ENCODE data around the gene KCNJ15. TPM values are rescaled to one million over a fixed set of nuclear protein-coding genes. Genes with fewer than 3 reads are reported as not detected.

The KCNJ15 gene
- total and polyA plus RNA-seq, 2 donors (not counting 1 experiment from before 2014, with no cell fraction given): not detected

DNA sequence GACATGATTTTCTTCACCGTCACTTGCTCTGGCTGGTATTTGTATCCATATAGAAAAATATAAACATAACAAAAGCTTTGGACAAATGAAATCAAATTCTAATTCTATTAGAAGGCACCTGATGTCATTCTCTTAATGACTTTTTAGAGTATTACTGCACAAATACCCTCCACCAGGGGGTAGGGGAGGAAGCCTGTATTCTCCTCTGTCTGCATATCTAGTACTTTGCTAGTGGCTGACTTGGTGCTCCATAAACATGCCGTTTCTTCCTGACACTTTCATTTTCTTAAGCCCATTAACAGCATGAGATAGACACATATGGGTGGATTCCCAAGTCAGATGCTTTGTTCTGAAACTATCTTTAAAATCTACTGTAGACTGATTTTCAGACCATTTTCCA, 20.6 kb upstream of the KCNJ15 start:
- intact Hi-C loops (cut with micrococcal nuclease): no loop called here

DNA sequence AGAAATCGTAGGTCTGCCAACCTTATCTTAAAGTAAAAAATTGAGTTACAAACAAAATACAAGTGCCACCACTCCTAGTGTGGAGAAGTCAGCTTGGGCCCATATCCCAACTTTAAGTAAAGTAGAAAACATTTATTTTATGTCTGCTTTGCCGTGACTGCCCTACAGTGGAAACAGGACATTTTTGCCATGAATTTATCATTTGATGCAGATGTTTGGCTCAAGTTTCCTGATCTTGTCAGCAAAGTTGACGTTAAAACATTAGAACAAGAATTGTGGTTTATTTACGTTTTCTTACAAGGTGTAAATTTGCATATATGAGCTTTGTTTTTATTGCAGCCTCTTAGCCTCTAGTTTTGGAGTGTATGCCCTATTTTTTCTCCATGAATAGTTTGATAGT, 17.1 kb upstream of the KCNJ15 start:
- TF ChIP-seq, protein P1, sequence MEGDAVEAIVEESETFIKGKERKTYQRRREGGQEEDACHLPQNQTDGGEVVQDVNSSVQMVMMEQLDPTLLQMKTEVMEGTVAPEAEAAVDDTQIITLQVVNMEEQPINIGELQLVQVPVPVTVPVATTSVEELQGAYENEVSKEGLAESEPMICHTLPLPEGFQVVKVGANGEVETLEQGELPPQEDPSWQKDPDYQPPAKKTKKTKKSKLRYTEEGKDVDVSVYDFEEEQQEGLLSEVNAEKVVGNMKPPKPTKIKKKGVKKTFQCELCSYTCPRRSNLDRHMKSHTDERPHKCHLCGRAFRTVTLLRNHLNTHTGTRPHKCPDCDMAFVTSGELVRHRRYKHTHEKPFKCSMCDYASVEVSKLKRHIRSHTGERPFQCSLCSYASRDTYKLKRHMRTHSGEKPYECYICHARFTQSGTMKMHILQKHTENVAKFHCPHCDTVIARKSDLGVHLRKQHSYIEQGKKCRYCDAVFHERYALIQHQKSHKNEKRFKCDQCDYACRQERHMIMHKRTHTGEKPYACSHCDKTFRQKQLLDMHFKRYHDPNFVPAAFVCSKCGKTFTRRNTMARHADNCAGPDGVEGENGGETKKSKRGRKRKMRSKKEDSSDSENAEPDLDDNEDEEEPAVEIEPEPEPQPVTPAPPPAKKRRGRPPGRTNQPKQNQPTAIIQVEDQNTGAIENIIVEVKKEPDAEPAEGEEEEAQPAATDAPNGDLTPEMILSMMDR (IDR thresholded peaks at IDR 0.05): no peak
- TF ChIP-seq EZH2 (IDR thresholded peaks at IDR 0.05; ENCODE audit: borderline replicate concordance, insufficient read depth, low read depth, low read length, poor library complexity, severe bottlenecking): no peak
- CTCF ChIA-PET: no interaction called here
- no peaks in the 10 kb centered on the region for H3K9me3 Mint-ChIP-seq (ENCODE audit: insufficient read depth)
- H3K9ac ChIP-seq (ENCODE audit: low read length): no peak overlapping the region
- DNase-seq: no peak
- no peaks in the 10 kb centered on the region for H3K27me3 ChIP-seq (replicated peaks in 1 of 4; ENCODE audit: control extremely low read depth in 1 of 4, control insufficient read depth in 3 of 4, insufficient read depth in 4 of 4, low read length in 3 of 4)
- H3K4me1 Mint-ChIP-seq: no peaks in the 10 kb centered on the region
- no peak overlapping the region for H3K27ac ChIP-seq (ENCODE audit: low read length in 2 of 2)
- no peak overlapping the region for H3K27ac Mint-ChIP-seq
- H3K79me2 ChIP-seq (ENCODE audit: control insufficient read depth, insufficient read depth, low read length): no peaks in the 10 kb centered on the region
- no peak overlapping the region for H3K4me3 Mint-ChIP-seq
- ATAC-seq (ENCODE audit: low read depth): no peak
- H2AFZ ChIP-seq (ENCODE audit: insufficient read depth, low read depth, low read length, poor library complexity, severe bottlenecking): no peak overlapping the region
- WGBS (ENCODE audit: insufficient coverage): 40% methylated on average over 1 of the region's 4 CpGs
- no peaks in the 10 kb centered on the region for H3K9me3 ChIP-seq (ENCODE audit: control extremely low read depth in 1 of 3, control insufficient read depth in 2 of 3, insufficient read depth in 1 of 3, low read length in 2 of 3)
- H3K4me1 ChIP-seq (ENCODE audit: control insufficient read depth in 2 of 2, insufficient read depth in 2 of 2, low read length in 2 of 2): no peaks in the 10 kb centered on the region
- H3K4me3 ChIP-seq (ENCODE audit: control extremely low read depth in 1 of 5, extremely low read depth in 1 of 5, insufficient read depth in 1 of 5, low read depth in 2 of 5, low read length in 4 of 5): no peak overlapping the region
- no peaks in the 10 kb centered on the region for H4K20me1 ChIP-seq (ENCODE audit: control insufficient read depth, insufficient read depth, low read length, poor library complexity, severe bottlenecking)
- H3K4me2 ChIP-seq (replicated peaks; ENCODE audit: low read depth, low read length, poor library complexity, severe bottlenecking): no peak overlapping the region
- no peaks in the 10 kb centered on the region for H3K36me3 ChIP-seq (replicated peaks in 1 of 2; ENCODE audit: control extremely low read depth in 1 of 2, control insufficient read depth in 1 of 2, extremely low read depth in 1 of 2, insufficient read depth in 2 of 2, low read length in 1 of 2)
- H3K27me3 Mint-ChIP-seq: peaks cover 4% of the 10 kb centered on the region
- intact Hi-C loops (cut with micrococcal nuclease): no loop called here
- POLR2A ChIA-PET: no interaction called here

More for the DNA sequence above, 20.6 kb upstream of the KCNJ15 start:
- H3K79me2 ChIP-seq (ENCODE audit: control insufficient read depth, insufficient read depth, low read length): no peaks in the 10 kb centered on the region
- ChIA-PET CTCF (no interaction called here), POLR2A (no interaction called here)
- no CpG with 5 or more reads among the region's 2 CpGs for WGBS (ENCODE audit: insufficient coverage)
- H3K27ac ChIP-seq (ENCODE audit: low read length in 2 of 2): no peak overlapping the region
- no peak for DNase-seq
- H2AFZ ChIP-seq (ENCODE audit: insufficient read depth, low read depth, low read length, poor library complexity, severe bottlenecking): no peak overlapping the region
- no peak overlapping the region for H3K4me3 ChIP-seq (ENCODE audit: control extremely low read depth in 1 of 5, extremely low read depth in 1 of 5, insufficient read depth in 1 of 5, low read depth in 2 of 5, low read length in 4 of 5)
- no peaks in the 10 kb centered on the region for H3K4me1 ChIP-seq (ENCODE audit: control insufficient read depth in 2 of 2, insufficient read depth in 2 of 2, low read length in 2 of 2)
- peaks cover 0 to 2% (median 0%) of the 10 kb centered on the region in 3 donors for H3K9me3 ChIP-seq (ENCODE audit: control extremely low read depth in 1 of 3, control insufficient read depth in 2 of 3, insufficient read depth in 1 of 3, low read length in 2 of 3)
- no peak overlapping the region for H3K9ac ChIP-seq (ENCODE audit: low read length)
- ATAC-seq (ENCODE audit: low read depth): no peak
- Mint-ChIP-seq H3K27me3 (no peaks in the 10 kb centered on the region), H3K9me3 (ENCODE audit: insufficient read depth) (peaks cover 4% of the 10 kb centered on the region), H3K27ac (no peak overlapping the region), H3K4me1 (no peaks in the 10 kb centered on the region), H3K4me3 (no peak overlapping the region)
- no peaks in the 10 kb centered on the region for H3K36me3 ChIP-seq (replicated peaks in 1 of 2; ENCODE audit: control extremely low read depth in 1 of 2, control insufficient read depth in 1 of 2, extremely low read depth in 1 of 2, insufficient read depth in 2 of 2, low read length in 1 of 2)
- no peaks in the 10 kb centered on the region for H3K27me3 ChIP-seq (replicated peaks in 1 of 4; ENCODE audit: control extremely low read depth in 1 of 4, control insufficient read depth in 3 of 4, insufficient read depth in 4 of 4, low read length in 3 of 4)
- no peaks in the 10 kb centered on the region for H4K20me1 ChIP-seq (ENCODE audit: control insufficient read depth, insufficient read depth, low read length, poor library complexity, severe bottlenecking)
- TF ChIP-seq, protein P1 (IDR thresholded peaks at IDR 0.05): no peak
- no peak for TF ChIP-seq EZH2 (IDR thresholded peaks at IDR 0.05; ENCODE audit: borderline replicate concordance, insufficient read depth, low read depth, low read length, poor library complexity, severe bottlenecking)
- no peak overlapping the region for H3K4me2 ChIP-seq (replicated peaks; ENCODE audit: low read depth, low read length, poor library complexity, severe bottlenecking)

All from B cell (primary cell).